GM21367 (cell line): Measurements from ENCODE around the gene CELF2.

ENCODE experiments used
- ATAC-seq: cut with Tn5 transposase; IDR thresholded peaks from one replicate; pipeline ENCODE4 v1.9.1; 2021; ENCODE audit not compliant: unreplicated experiment

Gene CELF2

GRCh38 chr10:11242443-11243387 lies 225.0 kb downstream of the CELF2 start:
- peak; percentile 58 for ATAC-seq

GRCh38 chr10:11243425-11244222 lies 226.0 kb downstream of the CELF2 start:
- ATAC-seq = no peak

- no peak for ATAC-seq
These were observed 227.4 kb downstream of the CELF2 start for GRCh38 chr10:11245095-11245479.

GRCh38 chr10:11245510-11245909 lies 227.8 kb downstream of the CELF2 start:
- peak; percentile 40 for ATAC-seq

GRCh38 chr10:11245981-11246590 lies 228.4 kb downstream of the CELF2 start:
- no peak for ATAC-seq

- ATAC-seq = no peak
These were observed 229.2 kb downstream of the CELF2 start for GRCh38 chr10:11246752-11247467.

- ATAC-seq = no peak
These were observed 231.6 kb downstream of the CELF2 start for GRCh38 chr10:11249152-11249807.

- no peak for ATAC-seq
These were observed 232.1 kb downstream of the CELF2 start for GRCh38 chr10:11249808-11250195.

GRCh38 chr10:11250304-11250703 lies 232.6 kb downstream of the CELF2 start:
- ATAC-seq = no peak

GRCh38 chr10:11252887-11253286 lies 235.2 kb downstream of the CELF2 start:
- ATAC-seq = no peak

GRCh38 chr10:11253385-11254002 lies 235.8 kb downstream of the CELF2 start:
- ATAC-seq = no peak

GRCh38 chr10:11255156-11255555 lies 237.5 kb downstream of the CELF2 start:
- no peak for ATAC-seq

GRCh38 chr10:11255796-11256444 lies 238.2 kb downstream of the CELF2 start:
- peak; percentile 42 for ATAC-seq

- ATAC-seq = no peak
These were observed 239.2 kb downstream of the CELF2 start for GRCh38 chr10:11256896-11257295.

GRCh38 chr10:11257440-11258090 lies 239.9 kb downstream of the CELF2 start:
- no peak for ATAC-seq

GRCh38 chr10:11260170-11260569 lies 242.5 kb downstream of the CELF2 start:
- ATAC-seq = no peak

GRCh38 chr10:11261143-11261542 lies 243.5 kb downstream of the CELF2 start:
- no peak for ATAC-seq

- ATAC-seq = no peak
These were observed 244.2 kb downstream of the CELF2 start for GRCh38 chr10:11261687-11262493.
